Measurements from ENCODE around the gene NPAS3. TPM values are rescaled to one million over a fixed set of nuclear protein-coding genes. Genes with fewer than 3 reads are reported as not detected.

Gene NPAS3
- total and polyA plus RNA-seq, 2 donors (not counting 3 experiments of a cell fraction or from before 2014, with no cell fraction given), result 0.10 to 0.13 TPM

DNA sequence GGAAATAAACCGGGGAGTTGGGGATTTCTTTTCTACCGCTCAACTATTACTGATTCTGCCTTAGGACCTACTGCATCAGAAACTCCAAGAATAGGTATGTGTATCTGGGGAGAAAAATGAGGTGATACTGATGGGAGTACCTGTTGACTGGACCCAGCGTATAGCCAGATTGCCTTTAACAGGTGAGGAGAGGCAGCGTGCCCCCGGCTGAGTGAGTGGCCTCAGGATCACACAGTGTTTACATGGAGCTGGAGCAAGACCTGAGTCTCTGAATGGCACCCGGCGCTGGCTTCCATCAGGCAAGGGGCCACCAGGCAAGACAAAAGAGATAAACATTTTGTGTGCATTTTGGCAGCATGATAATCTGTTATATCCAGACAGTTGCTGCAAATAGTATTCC lies 516.0 kb downstream of the NPAS3 start:
- Histone ChIP-seq H3K36me3 (ENCODE audit: control insufficient read depth in 2 of 2, extremely low read depth in 1 of 2, insufficient read depth in 2 of 2, low read length in 2 of 2) (no peaks in the 10 kb centered on the region), H4K20me1 (replicated peaks; ENCODE audit: control insufficient read depth, extremely low read depth, insufficient read depth, low read length) (no peaks in the 10 kb centered on the region), H3K9me3 (replicated peaks; ENCODE audit: control insufficient read depth, insufficient read depth, low read length) (no peaks in the 10 kb centered on the region), H3K27me3 (ENCODE audit: control insufficient read depth in 2 of 2, insufficient read depth in 2 of 2, low read length in 2 of 2) (no peaks in the 10 kb centered on the region), H3K9me1 (replicated peaks; ENCODE audit: control insufficient read depth, extremely low read depth, insufficient read depth, low read length) (no peaks in the 10 kb centered on the region), H3K79me2 (ENCODE audit: control insufficient read depth, insufficient read depth, low read length) (no peaks in the 10 kb centered on the region), H3K4me3 (replicated peaks in 1 of 3; ENCODE audit: insufficient read depth in 1 of 3, low read depth in 1 of 3, low read length in 3 of 3) (no peak overlapping the region), H3K27ac (ENCODE audit: insufficient read depth, low read depth, low read length) (no peak overlapping the region), H3K9ac (replicated peaks; ENCODE audit: extremely low read depth, insufficient read depth, low read length) (no peak overlapping the region), H2AFZ (ENCODE audit: low read depth, low read length) (no peak overlapping the region), H3K4me2 (ENCODE audit: insufficient read depth, low read length) (no peak overlapping the region), H3K4me1 (ENCODE audit: control insufficient read depth, extremely low read depth, insufficient read depth, low read length) (no peaks in the 10 kb centered on the region)
- POLR2A ChIA-PET, result no interaction called here
- dilution Hi-C loops (cut with MboI; ENCODE audit: extremely low pct_ligation_motif_present, low sequenced_read_pairs), result loop anchor here (25.0 kb wide), 1 partner anchor 333 kb away; no protein-coding TSS in a partner anchor
- CTCF ChIA-PET, result no interaction called here
- DNase-seq (ENCODE audit: low read depth, low spot score) (no peak), FAIRE-seq (no peak)
- TF ChIP-seq GATA2 (IDR thresholded peaks at IDR 0.05; ENCODE audit: insufficient read depth, insufficient read length, low read depth, low read length) (no peak), EZH2 (IDR thresholded peaks at IDR 0.05; ENCODE audit: borderline replicate concordance, low read depth, low read length, severe bottlenecking) (no peak), POLR2A (IDR thresholded peaks at IDR 0.05; ENCODE audit: low read depth, low read length) (no peak), FOS (IDR thresholded peaks at IDR 0.05; ENCODE audit: borderline replicate concordance, insufficient read depth, low read length) (no peak), MYC (IDR thresholded peaks at IDR 0.05; ENCODE audit: low read depth, low read length) (no peak), POLR2AphosphoS5 (IDR thresholded peaks at IDR 0.05; ENCODE audit: insufficient read depth, low read depth, low read length) (no peak), JUN (IDR thresholded peaks at IDR 0.05; ENCODE audit: borderline replicate concordance, insufficient read depth, insufficient read length, low read depth) (no peak)
- TF ChIP-seq, protein P1, sequence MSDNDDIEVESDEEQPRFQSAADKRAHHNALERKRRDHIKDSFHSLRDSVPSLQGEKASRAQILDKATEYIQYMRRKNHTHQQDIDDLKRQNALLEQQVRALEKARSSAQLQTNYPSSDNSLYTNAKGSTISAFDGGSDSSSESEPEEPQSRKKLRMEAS (IDR thresholded peaks at IDR 0.05; ENCODE audit: insufficient read depth, insufficient read length), result no peak
- TF ChIP-seq, protein P2, sequence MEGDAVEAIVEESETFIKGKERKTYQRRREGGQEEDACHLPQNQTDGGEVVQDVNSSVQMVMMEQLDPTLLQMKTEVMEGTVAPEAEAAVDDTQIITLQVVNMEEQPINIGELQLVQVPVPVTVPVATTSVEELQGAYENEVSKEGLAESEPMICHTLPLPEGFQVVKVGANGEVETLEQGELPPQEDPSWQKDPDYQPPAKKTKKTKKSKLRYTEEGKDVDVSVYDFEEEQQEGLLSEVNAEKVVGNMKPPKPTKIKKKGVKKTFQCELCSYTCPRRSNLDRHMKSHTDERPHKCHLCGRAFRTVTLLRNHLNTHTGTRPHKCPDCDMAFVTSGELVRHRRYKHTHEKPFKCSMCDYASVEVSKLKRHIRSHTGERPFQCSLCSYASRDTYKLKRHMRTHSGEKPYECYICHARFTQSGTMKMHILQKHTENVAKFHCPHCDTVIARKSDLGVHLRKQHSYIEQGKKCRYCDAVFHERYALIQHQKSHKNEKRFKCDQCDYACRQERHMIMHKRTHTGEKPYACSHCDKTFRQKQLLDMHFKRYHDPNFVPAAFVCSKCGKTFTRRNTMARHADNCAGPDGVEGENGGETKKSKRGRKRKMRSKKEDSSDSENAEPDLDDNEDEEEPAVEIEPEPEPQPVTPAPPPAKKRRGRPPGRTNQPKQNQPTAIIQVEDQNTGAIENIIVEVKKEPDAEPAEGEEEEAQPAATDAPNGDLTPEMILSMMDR (IDR thresholded peaks at IDR 0.05; ENCODE audit: extremely low read depth in 1 of 2, insufficient read depth in 1 of 2, low read depth in 1 of 2, low read length in 2 of 2), result no peak
- intact Hi-C loops (cut with micrococcal nuclease), result no loop called here
- BruUV-seq (replicated peaks), result no TSS peak

All from endothelial cell of umbilical vein (primary cell).